Ureter (tissue), 1 donor: ENCODE results near the gene CEP120. TPM values are rescaled to one million over a fixed set of nuclear protein-coding genes. Genes with fewer than 3 reads are reported as not detected.
"Not testable (repeated sequence)": the region's sequence is repeated elsewhere in the genome, so short reads cannot be mapped to it uniquely, and the experiment has no call there.

ENCODE experiments used
- DNase-seq: peaks from one replicate; pipeline ENCODE4 v3.0.0-alpha.2; 2020; ENCODE audit warnings: low spot score
- total RNA-seq: library from RNA; stranded (reverse); gene quantifications from one replicate; pipeline ENCODE4 v1.2.4, GENCODE V29; 2023
- donor health status: DM: yes; HTN: yes; CAD: no.

Gene CEP120
- total RNA-seq, 1 donor from 2014 or later, result 29.4 TPM

GRCh38 chr5:123438902-123439301 is 15.7 kb upstream of the CEP120 start:
- no peak for DNase-seq

GRCh38 chr5:123438244-123438643 is 15.0 kb upstream of the CEP120 start:
- DNase-seq, result no peak

- DNase-seq, result no peak
Observed at GRCh38 chr5:123436201-123436600, 13.0 kb upstream of the CEP120 start.

DNA sequence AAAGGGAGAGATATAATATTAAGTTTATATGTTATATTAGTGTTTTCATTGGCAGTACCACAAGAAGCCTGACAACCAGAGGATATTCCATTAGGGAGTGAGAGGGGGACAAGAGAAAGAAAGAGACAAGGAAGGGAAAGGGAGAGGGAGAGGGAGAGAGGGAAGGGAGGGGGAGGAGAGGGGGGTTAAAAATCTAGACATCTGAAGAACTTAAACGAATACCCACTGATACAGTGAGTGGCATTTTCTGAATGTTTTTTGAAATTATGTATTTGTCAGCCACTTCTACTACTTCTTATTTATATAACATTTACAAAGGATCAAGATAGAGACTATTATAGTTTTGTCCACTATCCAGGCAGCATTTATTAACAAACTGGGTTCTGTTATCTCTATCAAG is 11.6 kb upstream of the CEP120 start:
- no peak for DNase-seq

DNA sequence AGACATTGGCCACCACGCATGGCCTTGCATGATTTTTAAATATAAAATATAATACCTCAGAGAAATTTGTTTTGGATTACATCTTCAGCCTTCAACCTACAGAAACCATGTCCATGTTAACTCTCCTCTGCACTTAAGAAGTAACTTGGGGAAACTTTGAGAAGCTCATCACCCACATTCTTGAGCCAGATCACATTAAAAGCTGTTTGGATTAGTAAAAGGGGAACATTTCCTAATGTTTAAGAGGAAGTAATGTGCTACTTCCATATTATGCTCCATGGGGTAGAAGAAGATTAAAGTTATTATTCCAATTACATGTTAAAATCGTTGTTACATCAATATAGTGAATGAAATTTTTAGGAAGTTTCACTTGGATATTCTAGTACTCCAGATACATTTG is 10.4 kb upstream of the CEP120 start:
- no peak for DNase-seq

GRCh38 chr5:123430441-123430840 is 7.2 kb upstream of the CEP120 start:
- DNase-seq, result not testable (repeated sequence)

DNA sequence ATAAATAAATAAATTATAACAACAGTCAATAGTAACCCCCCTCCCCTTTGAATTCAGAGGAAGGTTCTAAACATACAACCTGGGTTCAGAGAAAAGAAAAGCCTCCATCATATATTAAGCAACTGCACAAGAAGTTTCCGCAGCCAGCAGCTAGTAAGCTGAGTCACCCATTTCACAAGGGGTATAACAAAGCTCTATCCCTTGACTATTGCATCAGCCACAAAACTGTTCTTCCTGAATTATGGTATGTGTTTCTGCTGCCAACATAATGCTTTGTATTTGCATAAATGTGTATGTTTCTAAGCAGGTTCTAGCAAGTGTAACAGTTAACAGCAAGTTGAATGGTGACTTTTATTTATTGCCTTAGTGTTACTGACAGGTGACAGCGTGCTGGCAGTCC is 6.8 kb upstream of the CEP120 start:
- DNase-seq, result no peak

DNA sequence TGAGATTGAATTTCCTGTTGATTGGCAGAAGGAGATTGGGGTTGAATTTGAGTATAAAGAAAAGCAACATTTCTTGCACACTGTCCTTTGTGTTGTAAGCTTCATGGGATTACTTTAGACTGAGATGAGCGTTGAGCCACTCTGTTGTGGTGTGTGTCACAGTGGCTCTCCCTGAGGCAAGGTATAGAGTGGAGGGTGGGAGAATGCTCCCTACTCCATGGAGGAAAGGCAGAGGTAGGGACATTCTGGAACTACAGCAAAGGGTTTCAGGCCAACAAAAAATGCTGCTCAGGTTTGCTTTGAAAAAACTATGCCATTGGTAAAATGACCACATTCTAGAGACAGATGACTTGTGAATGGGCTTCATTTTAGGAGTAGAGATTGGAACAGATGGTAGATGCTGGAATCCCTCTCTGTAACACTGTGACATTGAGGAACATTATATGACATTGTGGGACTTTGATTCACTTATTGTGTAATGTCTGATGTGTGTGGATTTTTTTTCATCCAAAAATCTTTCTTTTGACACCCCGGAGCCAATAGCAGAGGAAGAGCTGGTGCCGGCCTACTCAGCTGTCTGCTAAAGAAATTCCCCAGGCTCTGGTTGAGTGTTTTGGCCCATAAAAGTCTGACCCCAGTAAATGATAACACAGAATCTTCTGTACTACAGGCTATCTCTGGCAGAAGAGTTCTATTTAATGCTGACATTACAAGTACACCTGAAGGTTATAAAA is 6.2 kb upstream of the CEP120 start:
- DNase-seq, result no peak

DNA sequence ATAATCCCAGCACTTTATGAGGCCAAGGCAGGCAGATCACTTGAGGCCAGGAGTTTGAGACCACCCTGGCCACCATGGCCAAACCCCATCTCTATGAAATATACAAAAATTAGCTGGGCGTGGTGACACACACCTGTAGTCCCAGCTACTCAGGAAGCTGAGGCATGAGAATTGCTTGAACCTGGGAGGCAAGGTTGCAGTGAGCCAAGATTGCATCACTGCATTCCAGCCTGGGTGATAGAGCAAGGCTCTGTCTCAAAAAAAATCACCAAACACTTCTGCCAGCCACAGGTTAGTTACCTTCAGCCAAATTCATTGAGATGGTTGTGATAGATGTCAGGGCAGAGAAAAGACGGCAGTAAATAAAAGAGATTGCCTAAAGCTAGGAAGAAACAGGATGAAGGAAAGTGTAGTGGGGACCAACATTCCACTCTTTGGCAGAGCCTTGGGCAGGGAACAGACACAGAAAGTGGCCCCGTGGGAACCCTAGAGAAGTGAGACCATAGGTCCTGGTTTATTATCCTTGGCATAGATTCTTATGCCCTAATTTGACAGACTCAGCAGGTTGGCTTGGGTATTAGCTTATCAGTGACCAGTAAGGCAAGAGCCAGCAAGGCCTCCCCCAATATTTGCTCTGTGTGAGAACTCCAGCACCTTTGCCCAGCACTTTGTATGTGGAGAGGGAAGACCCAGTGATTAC is 5.5 kb upstream of the CEP120 start:
- DNase-seq, result no peak

GRCh38 chr5:123427281-123427680 is 4.1 kb upstream of the CEP120 start:
- DNase-seq, result no peak

GRCh38 chr5:123425431-123425830 is 2.2 kb upstream of the CEP120 start:
- no peak for DNase-seq

- no peak for DNase-seq
Observed at GRCh38 chr5:123422433-123423277, 548 bp downstream of the CEP120 start.

DNA sequence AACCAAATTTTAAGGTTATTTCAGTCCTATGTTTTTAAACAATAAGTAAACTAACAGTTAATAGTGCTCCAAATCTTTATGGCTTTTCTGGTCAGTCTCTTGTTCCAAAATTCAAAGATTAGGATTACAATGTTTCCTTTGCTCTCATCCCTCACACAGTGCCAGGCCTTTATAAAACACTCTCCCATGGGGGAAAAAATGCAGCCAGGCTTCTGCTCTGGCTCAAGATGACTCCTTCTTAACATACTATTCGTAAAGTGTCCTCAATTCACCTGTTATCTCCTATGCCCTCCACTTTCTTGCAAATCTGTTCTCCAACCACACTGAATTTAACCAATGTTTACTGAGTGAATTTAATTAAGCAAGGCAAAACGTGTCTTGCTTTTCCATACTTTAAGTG is 1.4 kb downstream of the CEP120 start:
- DNase-seq, result no peak

DNA sequence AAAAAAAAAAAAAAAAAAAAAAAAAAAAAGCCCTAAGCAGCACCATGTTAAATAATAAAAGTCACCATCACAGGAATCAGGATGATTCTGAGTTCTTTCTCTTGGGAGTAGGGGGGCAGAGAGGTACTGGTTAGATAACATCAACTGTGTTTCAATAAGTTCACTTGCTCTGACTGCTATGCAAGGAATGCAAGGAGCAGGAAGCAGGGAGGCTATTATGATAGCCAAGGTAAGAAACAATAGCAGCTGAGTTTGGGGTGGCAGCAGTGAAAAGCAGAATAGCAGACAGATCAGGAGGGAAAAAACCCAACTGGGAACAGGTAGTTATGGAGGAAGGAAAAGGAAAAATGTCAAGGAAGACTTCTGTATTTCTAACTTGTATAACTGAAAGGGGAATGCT is 8.2 kb downstream of the CEP120 start:
- no peak for DNase-seq

- no peak for DNase-seq
Observed at GRCh38 chr5:123412206-123412605, 11.0 kb downstream of the CEP120 start.

DNA sequence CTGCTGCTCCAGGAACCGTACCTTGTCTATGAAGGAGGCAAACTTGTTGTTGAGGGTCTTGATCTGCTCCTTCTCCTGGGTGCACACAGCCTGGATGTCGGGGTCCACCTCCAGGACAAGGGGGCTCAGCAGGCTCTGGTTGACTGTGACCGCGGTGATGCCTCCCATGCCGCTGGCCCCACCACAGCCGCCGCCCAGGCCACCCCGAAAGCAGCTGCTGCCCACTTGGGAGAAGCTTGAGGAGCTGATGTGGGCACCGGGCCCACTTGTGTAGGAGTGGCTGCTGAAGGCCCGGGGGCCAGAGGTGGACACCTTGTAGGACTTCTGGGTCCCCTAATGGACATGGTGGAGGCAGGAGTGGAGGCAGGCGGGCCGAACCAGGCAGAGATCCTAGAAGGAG is 21.2 kb downstream of the CEP120 start:
- not testable (repeated sequence) for DNase-seq

DNA sequence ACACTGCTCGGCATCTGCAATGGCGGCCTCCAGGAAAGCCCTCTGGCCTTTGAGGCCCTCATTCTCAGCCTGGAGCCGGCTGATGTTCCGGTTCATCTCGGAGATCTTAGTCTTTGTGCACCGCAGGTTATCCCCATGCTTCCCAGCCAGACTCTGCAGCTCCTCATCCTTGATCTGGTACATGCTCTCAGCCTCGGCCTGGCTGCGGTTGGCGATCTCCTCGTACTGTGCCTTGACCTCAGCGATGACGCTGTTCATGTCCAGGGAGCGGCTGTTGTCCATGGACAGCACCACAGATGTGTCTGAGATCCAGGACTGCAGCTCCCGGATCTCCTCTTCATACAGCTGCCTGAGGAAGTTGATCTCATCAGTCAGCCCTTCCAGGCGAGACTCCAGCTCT is 21.9 kb downstream of the CEP120 start:
- no peak for DNase-seq

- DNase-seq, result not testable (repeated sequence)
Observed at GRCh38 chr5:123400870-123401291, 22.3 kb downstream of the CEP120 start.

- no peak for DNase-seq
Observed at GRCh38 chr5:123398058-123398733, 25.0 kb downstream of the CEP120 start.

- no peak for DNase-seq
Observed at GRCh38 chr5:123397538-123397937, 25.7 kb downstream of the CEP120 start.

GRCh38 chr5:123391009-123391408 is 32.2 kb downstream of the CEP120 start:
- DNase-seq, result no peak

GRCh38 chr5:123389794-123390193 is 33.4 kb downstream of the CEP120 start:
- DNase-seq, result no peak
